ENCODE results near the gene EPHX1.
"Not testable (repeated sequence)": the region's sequence is repeated elsewhere in the genome, so short reads cannot be mapped to it uniquely, and the experiment has no call there.

Gene EPHX1

DNA sequence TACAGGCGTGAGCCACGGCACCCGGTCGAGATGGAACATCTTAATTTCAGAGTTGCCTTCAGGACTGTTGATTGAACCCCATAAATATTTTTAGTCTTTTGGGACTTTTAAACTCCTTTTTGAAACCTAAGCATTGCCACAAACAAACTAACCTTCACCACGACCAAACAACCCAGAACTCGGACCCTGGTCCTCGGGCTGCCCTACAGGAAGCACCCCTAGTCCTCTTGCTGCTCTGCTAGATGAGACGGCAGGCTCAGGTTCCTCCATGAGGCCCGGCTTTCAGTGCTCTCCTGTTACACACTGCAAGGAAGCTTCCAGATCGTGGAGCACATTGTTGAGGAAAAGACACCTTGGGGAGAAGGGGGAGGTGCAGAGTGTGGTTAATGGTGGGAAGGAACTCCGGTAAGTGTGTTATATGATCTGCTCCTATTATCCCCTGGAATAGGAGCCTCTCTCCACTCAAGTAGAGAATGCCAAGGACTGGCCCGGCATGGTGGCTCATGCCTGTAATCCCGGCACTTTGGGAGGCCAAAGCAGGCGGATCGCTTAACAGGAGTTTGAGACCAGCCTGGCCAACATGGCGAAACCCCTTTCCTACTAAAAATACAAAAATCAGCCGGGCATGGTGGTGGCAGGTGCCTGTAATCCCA, 5.7 kb downstream of the EPHX1 start:
- DNase-seq (ENCODE audit: insufficient read length, low spot score) (no peak), FAIRE-seq (no peak)

DNA sequence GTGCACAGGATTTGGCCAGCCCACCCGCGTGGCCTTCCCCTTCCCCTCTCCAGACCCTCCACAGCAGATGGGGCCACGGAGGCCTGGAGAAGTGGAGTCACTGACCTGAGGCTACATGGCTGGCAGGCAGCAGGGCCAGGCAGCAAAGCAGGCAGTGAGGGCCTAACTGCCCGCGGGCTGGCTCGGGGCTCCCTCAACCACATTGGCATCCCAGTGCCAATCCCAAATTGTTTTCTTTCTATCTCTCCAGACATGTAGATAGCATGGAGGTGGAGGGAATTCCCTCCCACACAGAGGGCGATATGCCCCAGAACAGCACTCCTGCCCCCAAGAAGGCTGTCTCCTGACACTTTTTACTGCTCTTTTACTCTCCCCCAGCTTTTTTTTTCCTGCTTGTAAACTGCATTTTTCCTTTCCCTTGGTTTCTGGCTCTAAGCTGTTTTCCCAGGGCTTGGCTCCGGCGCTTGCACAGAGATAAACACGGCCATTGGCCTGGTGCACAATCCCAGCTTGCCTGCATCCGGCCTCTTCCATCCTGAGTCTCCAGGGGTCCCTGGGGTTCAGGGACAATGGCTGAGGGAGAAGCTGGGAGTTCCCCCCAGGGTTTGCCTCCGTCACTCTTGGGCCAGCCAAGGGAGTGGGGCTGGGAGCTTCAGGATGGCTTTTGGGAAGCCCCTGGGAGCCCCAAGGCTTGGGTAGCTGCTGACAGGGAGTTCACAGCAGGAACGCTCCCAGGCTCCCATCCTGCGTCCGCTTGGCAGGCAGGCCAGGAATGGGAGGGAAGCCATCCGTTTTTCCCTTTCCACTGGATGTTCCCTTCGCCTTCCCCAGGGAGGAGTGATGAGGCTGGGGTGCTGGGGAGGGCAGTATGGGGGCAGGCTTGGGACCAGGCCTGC, 7.0 kb downstream of the EPHX1 start:
- no peak for FAIRE-seq

DNA sequence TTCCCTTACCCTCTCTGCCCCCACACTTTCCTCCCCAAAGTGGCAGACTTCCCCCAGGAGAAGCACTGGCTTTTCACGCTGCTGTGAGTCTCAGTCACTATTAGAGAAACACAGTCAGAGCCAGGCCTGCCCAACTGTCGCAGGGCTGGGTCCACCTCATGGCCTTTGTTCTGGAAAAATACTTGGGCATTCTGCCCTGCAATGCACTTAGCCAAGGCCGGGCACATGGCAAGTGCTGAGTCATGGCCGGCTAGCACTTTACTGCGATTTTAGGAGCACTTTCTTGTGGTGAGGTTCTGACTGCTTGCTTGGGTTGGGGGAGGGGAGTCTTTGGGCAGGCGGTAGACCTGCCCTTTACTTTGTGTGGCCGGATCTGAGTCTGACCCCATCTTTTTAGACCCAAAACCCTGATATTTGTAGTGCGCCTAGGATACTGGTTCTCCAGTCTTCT, 7.7 kb downstream of the EPHX1 start:
- DNase-seq (ENCODE audit: insufficient read length, low spot score) (no peak), FAIRE-seq (no peak)

More for the DNA sequence above, 7.0 kb downstream of the EPHX1 start:
- no peak for DNase-seq (ENCODE audit: insufficient read length, low spot score)

DNA sequence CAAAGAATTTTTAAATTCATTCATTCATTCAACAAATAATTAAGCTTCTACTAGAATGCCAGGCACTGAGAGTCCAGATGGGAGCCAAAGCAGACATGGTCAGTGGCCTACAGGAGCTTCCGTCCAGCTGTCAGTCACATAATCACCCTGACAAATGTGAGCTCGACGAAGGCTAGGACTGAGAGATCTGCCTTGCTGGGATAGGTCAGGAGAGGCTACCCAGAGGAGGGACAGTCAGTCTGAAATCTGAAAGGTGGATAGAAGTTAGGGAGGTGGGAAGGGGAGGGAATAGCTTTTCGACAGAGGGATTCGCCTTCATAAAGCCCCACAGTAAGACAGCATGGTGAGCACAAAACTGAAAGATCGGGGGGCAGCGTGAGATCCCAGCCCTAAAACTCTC, 8.3 kb downstream of the EPHX1 start:
- FAIRE-seq: no peak
- DNase-seq (ENCODE audit: insufficient read length, low spot score): no peak

DNA sequence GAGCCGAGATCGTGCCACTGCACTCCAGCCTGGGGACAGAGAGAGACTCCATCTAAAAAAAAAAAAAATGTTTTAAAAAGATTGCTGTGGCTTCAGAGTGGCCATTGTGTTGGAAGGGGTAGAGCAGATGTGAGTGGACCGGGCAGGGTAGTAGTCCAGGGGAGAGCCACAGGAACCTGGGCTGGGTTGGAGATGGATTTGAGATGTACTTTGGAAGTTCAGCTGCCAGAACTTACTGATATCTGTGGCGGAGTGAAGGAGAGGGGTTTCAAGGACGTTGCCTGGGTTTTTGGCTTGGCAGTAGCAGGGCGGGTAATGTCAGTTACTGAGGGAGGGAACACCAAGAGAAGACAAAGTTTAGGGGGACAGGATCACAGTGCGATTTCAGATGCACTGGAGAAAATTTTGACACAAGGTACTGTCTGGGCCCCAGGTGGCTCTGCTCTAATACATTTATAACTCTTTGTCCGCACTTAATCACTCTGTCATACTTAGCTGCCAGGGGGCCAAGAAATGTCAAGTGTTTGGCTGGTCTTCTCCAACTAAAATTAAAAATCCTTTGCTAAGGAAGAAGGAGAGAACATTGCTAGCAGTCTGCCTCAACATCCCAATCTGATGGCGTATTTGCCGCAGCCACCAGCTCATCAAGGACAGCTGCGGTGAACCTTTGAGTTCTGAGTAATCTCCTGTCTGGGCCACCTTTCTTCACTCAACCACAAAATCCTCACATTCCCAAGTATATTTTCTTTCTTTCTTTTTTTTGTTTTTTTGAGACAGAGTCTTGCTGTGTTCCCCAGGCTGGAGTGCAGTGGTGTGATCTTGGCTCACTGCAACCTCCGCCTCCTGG, 9.6 kb downstream of the EPHX1 start:
- no peak for DNase-seq (ENCODE audit: insufficient read length, low spot score)
- no peak for FAIRE-seq

DNA sequence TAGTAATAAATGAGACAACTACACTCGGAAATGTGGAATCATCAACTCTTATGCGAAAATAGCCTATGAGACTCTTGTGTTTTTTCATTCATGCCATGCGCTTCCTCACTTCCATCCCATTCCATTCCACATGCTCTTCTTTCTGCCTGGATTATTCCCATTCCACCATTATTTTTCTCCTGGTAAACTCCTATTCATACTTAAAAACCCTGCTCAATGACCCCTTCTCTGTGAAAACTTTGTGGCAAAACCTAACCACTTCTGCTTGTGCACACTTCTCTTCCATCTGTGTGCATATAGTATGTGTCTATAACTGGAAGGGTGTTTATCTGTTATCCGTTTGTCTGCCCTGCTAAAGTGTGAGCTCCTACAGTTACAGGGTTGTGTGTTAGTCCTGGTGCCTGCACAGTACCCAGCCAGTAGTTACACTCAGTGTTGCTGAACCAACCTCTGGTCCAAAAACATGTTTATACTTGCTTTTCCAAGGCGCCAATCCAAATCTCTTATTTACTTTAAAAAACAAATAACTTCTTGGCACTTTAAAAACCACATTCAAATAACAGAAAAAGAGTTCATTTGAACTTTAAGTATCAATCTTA, 10.7 kb downstream of the EPHX1 start:
- DNase-seq (ENCODE audit: insufficient read length, low spot score) (no peak), FAIRE-seq (no peak)

DNA sequence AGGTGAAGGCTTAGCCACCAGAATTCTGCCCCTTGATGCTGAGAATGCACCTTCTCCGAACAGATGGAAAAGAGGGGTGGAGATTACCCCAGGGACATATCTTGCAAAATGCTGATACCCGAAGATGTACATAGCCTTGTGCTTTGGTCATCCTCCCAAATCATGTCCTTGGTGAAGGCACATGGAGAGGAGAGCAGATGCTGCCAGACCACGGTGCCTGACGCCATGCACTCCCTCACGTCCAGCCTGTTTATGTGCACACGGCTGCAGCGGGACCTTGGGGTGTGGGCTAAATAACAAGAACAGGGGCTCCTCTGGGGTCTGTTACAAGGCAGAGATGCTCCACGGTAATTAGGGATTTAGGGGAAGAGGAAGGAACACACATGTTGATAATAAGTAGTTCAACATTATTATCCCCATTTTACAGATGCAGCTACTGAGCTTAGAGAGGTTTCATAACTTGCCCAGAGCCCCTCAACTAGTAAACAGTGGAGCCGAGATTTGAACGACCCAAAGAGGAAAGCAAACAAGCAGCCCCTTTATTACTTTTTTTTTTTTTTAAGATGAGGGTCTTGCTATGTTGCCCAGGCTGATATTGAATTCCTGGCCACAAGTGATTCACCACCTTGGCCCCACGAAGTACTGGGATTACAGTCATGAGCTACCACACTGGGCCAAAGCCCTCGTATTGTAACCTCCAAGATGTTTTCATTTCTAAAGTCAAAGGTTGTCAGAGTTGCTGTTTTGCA, 12.9 kb downstream of the EPHX1 start:
- DNase-seq (ENCODE audit: insufficient read length, low spot score): no peak
- no peak for FAIRE-seq

DNA sequence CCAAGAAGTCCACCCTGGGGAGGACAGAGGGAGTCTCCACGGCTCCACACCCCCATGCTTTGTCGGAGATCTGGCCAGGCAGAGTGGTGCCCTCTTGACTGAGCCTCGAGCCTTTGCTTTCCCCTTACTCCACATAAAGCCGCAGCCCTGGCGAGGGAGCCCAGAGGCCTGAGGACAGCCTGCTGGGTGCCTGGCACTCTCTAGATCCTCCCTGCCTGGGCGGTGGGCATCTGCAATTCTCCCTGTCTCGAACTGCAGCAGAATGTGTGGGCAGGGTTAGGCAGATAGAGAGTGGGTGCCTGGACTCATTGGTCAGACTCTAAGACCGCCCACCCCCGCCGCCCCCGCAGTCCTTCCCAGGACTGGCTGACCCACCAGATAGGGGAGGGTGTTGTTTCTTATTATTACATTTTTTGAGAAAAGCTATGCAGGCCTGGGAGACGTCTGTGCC, 13.9 kb downstream of the EPHX1 start:
- DNase-seq (ENCODE audit: insufficient read length, low spot score): no peak
- no peak for FAIRE-seq

DNA sequence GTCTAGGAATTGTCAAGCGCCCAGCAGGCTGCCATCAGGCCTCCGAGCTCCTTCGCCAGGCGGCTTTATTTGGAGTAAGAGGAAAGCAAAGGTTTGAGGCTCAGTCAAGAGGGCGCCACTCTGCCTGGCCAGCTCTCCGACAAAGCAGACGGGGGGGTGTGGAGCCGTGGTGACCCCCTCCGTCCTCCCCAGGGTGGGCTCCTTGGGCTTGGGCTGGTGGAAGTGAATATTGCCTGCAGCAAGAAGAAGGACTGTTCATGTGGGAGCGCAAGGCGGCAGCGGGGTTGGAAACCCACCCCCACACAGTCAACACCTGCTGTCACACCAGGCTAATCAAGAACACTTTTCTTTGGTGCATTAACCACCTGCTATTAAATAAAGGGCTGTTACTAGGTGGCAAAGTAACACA, 14.6 kb downstream of the EPHX1 start:
- FAIRE-seq: no peak

DNA sequence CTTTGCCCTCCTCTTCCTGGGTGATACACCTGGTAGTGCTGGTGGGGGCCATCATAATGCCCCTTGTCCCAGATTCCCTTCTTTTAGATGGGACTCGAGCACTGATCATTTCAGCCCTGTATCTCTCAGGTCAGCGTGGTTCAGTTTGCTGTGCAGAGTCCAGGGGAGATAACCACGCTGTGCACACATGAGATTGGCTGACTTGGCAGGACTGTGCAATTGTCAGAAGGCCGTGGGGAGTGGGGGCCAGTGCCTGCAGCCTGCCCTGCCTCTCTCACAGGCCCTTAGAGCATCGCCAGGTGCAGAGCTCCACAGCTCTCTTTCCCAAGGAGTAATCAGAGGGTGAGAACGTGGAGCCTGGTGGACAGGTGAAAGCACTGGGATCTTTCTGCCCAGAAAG, 15.2 kb downstream of the EPHX1 start:
- DNase-seq (ENCODE audit: insufficient read length, low spot score) (no peak), FAIRE-seq (no peak)

More for the DNA sequence above, 14.6 kb downstream of the EPHX1 start:
- DNase-seq (ENCODE audit: insufficient read length, low spot score): no peak

DNA sequence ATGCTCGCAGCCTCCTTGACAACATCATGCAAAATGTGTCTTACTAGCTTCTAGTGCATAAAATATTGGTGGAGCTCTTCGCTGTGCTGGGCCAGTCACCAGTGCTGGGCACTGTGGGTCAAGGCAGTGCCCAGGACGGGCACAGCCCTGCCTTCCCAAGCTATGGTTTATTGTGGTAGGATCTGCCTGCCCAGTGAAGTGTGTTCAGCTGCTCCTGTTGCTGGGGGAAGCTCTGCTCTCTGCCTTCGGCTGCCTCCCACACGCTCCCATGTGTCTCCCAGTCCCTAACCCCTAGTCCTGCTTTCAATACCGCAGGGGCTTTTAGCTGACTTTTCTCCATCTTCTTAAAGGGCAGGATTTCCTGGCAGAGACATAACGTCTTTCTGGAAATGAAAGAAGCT, 15.7 kb downstream of the EPHX1 start:
- no peak for DNase-seq (ENCODE audit: insufficient read length, low spot score)
- no peak for FAIRE-seq

DNA sequence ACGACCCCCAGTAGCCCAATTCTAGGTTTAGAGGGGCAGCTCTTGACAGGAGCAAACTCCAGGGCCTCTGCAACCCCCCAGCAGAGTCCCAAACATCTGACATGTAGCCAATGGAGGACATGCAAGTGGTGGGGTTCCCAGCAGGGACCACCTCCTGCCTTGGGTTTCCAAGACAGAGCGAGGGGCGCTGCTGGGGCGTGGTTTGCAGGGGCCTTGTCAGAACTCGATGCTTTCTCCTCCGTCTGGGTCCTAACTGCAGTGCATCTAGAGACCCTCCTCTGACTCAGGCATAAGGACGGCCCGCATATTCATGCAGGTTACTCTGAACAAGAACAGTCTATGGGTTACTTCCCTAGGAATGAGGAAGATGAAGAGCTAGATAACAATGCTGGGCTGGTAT, 17.2 kb downstream of the EPHX1 start:
- no peak for FAIRE-seq
- no peak for DNase-seq (ENCODE audit: insufficient read length, low spot score)

DNA sequence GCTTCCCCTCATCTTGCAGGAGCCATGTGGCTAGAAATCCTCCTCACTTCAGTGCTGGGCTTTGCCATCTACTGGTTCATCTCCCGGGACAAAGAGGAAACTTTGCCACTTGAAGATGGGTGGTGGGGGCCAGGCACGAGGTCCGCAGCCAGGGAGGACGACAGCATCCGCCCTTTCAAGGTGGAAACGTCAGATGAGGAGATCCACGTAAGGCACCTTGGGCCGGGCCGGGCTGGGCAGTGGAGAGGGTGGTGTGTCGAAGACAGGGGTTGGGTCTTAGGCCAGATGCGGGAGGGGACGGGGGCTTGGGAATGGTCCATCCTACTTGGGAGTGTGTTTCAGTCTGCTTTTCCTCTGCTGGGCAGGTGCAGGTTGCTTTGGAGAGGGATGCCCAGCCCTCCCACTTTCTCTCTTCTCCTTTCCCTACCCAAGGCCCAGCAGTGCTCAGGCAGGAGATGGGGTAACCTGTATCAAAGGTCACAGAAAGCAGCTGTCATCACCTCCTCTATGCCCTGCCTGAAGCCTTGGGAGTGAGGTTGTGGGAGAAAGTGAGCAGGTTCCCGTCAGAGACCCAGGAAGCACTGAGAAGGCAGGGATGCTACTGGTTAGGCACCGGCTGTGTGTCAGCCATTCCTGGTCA, 18.9 kb downstream of the EPHX1 start:
- no peak for DNase-seq (ENCODE audit: insufficient read length, low spot score)
- FAIRE-seq: no peak

DNA sequence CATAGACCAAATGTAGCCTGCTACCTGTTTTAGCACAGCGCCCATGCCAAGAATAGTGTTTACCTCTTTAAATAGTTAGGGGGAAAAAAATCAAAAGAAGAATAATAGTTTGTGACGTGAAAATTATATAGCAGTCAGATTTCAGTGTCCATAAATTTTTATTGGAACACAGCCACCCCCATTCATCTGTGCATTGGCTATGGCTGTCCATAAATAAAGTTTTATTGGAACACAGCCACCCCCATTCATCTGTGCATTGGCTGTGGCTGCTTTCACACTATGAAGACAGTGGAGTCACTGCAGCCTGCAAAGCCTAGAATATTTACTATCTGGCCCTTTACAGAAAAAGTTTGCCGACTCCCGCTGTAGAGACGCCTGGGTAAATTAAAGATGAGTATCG, 20.9 kb downstream of the EPHX1 start:
- FAIRE-seq: no peak
- DNase-seq (ENCODE audit: insufficient read length, low spot score): no peak

DNA sequence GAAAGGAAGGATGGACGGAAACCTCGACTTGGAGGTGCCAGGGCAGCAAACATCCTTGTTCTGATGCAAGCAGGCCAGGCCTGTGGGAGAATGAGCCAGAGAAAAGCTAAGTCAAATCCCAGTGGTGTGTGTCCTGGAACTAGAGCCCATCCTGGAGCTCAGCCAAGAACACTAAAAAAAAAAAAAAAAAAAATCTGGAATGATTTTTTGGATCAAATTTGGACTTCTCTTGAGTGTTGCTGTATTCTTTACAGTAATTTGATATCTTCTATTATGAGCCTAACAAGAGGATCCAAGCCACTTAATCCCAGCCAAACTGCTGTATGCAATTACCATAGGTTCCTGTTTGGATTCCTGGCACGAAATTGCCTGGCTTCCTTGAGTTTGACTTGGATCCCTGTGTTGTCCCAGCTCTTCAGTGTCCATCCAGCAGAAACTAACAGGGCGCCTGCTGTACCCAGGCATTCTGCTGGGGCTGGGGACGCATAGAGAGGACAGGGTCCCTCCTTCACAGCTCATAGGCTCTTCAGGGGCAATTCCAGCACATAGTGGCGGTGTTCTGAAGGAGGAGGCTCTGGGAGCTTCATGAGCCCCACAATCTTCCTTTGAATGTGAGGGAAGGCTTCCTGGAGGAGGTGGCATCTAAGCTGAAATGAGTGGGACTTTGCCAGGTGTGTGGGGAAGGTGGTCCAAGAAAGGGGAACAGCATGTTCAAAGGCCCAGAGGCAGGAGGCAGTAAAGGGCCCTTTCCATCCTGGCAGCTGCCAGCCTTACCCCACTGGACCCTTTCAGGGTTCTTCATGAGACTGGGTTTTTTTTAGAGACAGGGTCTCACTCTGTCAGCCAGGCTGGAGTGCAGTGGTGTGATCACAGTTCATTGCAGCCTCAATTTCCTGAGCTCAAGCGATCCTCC, 24.7 kb downstream of the EPHX1 start:
- no peak for FAIRE-seq
- DNase-seq (ENCODE audit: insufficient read length, low spot score): no peak

DNA sequence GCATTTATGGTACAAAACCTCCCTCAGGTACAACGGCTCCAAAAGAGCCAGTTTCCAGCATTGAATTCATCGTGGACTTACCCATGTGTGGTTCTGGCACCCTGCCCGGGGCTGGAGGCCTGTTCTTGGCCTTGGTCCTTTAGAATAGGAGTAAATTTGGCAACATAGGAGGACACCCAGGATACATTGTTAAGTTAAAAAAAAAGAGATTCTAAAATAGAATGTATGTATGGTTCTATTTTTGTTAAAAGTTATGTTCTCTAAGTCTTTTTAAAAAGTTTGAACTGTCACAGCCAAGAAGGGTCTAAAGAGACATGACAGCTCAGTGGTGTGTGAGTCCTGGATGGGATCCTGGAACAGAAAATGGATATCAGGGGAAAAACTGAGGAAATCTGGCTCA, 25.9 kb downstream of the EPHX1 start:
- no peak for DNase-seq (ENCODE audit: insufficient read length, low spot score)
- no peak for FAIRE-seq

DNA sequence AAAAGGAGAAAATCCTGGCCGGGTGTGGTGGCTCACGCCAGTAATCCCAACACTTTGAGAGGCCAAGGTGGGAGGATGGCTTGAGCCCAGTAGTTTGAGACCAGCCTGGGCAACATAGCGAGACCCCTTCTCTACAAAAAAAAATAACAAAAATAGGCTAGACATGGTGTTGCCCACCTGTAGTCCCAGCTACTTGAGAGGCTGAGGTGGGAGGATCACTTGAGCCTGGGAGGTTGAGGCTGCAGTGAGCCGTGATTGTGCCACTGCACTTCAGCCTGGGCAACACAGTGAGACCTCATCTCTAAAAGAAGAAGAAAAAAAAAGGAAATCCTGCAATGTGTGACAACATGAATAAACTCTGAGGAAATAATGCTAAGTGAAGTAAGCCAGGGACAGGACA, 26.4 kb downstream of the EPHX1 start:
- DNase-seq (ENCODE audit: insufficient read length, low spot score); FAIRE-seq: not testable (repeated sequence)

DNA sequence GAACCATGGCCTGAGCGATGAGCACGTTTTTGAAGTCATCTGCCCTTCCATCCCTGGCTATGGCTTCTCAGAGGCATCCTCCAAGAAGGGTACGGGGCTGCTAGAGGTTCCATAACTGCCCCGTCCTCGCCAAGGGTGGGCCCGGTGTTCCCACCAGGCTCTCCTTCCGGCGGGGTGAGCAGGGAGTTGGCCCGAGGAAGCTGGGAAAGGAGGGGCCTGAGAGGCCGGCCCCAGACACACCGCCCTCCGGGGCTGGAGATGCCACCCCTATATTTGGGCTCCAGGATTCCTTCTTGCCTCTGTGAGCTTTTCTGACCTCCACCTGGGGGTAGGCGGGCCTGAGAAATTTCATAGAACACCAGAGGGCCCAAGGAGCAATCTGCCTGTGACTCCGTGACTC, 28.9 kb downstream of the EPHX1 start:
- DNase-seq (ENCODE audit: insufficient read length, low spot score) (no peak), FAIRE-seq (no peak)

DNA sequence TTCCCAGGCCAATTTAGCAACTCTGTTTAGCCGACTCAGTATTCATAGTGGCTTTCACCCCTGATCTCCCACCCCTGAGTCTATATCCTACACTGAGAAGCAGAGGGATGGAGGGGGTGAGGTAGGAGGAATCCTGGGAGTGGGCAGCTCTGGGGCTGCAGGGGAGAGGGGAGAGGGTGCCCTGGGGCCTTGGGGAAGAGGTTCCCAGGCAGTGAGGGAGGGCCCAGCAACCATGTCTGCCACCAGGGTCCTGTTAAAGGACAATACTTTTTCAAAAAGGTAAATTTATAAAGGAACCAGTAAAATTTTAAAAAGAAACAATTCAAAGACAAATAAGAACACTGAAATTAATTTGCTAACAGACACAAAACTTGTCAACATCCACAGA, 30.3 kb downstream of the EPHX1 start:
- FAIRE-seq (no peak), DNase-seq (ENCODE audit: insufficient read length, low spot score) (no peak)

Data from GM19239 (cell line).